HFFc6 (cell line): Measurements from ENCODE around the gene BRPF3. TPM values are rescaled to one million over a fixed set of nuclear protein-coding genes. Genes with fewer than 3 reads are reported as not detected.

Experiments
- DNase-seq: peaks from one replicate; pipeline ENCODE4 v3.0.0-alpha.2; 2018
- H3K27ac Mint-ChIP-seq: 2 replicates; pipeline ENCODE4 v1.8.0; 2020; ENCODE audit warnings: mild to moderate bottlenecking, mixed read lengths
- H3K27me3 Mint-ChIP-seq: 2 replicates; pipeline ENCODE4 v1.8.0; 2021; ENCODE audit warnings: mild to moderate bottlenecking, moderate library complexity, mixed read lengths; ENCODE audit not compliant: insufficient read depth
- H3K36me3 Mint-ChIP-seq: 2 replicates; pipeline ENCODE4 v1.8.0; 2021; ENCODE audit warnings: low read depth, mixed read lengths
- H3K4me1 Mint-ChIP-seq: 2 replicates; pipeline ENCODE4 v1.8.0; 2020; ENCODE audit warnings: low read depth, mixed read lengths
- H3K4me3 Mint-ChIP-seq: 2 replicates; pipeline ENCODE4 v1.8.0; 2020; ENCODE audit warnings: mild to moderate bottlenecking, moderate library complexity, mixed read lengths
- H3K9me3 Mint-ChIP-seq: 2 replicates; pipeline ENCODE4 v1.8.0; 2020; ENCODE audit warnings: mild to moderate bottlenecking, mixed read lengths
- total RNA-seq, 6 experiments: library from RNA; stranded (reverse); fragmentation: NEBNext Ultra II Directional; extraction: Animal tissue kit (Norgen Biotek cat#: 25700); gene quantifications; 2 replicates in 1 of 6; 3 replicates in 5 of 6; pipeline ENCODE4 v1.2.3, GENCODE V29; 2021
- TF ChIP-seq, protein P1 (sequence below): fragments of 200-600 bp; sonication (generic); IDR thresholded peaks from 2 replicates; pipeline ENCODE4 v1.5.0; 2021; ENCODE audit warnings: antibody characterized with exemption, mild to moderate bottlenecking

BRPF3 gene
- total RNA-seq, 6 experiments from 2014 or later, result 26.5 to 32.4 (median 28.9) TPM

DNA sequence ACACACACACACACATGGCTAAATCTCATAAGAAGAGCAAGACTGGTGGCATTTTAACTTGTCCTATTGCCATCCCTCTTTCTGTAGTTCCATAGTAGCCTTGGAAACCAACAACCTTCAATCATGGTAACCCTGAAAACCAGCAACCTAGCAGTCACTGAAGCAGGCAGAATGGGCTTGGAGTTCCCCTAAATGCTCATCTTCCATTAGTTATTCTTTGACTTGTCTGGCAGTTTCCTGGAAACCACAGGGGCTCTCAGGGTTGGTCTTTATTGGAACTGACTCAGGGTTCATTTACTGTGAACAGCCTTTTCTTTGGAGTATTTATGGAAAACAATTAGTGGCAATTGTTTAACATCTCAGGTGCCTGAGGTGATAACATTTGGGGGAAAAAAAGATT, 19.4 kb upstream of the BRPF3 start:
- DNase-seq, result no peak
- TF ChIP-seq, protein P1, sequence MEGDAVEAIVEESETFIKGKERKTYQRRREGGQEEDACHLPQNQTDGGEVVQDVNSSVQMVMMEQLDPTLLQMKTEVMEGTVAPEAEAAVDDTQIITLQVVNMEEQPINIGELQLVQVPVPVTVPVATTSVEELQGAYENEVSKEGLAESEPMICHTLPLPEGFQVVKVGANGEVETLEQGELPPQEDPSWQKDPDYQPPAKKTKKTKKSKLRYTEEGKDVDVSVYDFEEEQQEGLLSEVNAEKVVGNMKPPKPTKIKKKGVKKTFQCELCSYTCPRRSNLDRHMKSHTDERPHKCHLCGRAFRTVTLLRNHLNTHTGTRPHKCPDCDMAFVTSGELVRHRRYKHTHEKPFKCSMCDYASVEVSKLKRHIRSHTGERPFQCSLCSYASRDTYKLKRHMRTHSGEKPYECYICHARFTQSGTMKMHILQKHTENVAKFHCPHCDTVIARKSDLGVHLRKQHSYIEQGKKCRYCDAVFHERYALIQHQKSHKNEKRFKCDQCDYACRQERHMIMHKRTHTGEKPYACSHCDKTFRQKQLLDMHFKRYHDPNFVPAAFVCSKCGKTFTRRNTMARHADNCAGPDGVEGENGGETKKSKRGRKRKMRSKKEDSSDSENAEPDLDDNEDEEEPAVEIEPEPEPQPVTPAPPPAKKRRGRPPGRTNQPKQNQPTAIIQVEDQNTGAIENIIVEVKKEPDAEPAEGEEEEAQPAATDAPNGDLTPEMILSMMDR, result no peak
- Mint-ChIP-seq H3K27ac (no peak overlapping the region), H3K27me3 (peaks cover 7% of the 10 kb centered on the region), H3K4me3 (no peak overlapping the region), H3K4me1 (no peaks in the 10 kb centered on the region), H3K36me3 (peaks cover 12% of the 10 kb centered on the region), H3K9me3 (peaks cover 10% of the 10 kb centered on the region)

GRCh38 chr6:36178544-36178943, 18.0 kb upstream of the BRPF3 start:
- H3K27me3 Mint-ChIP-seq, result peaks cover 7% of the 10 kb centered on the region
- H3K9me3 Mint-ChIP-seq, result peaks cover 10% of the 10 kb centered on the region
- no peaks in the 10 kb centered on the region for H3K4me1 Mint-ChIP-seq
- H3K27ac Mint-ChIP-seq, result no peak overlapping the region
- H3K36me3 Mint-ChIP-seq, result peaks cover 12% of the 10 kb centered on the region
- no peak overlapping the region for H3K4me3 Mint-ChIP-seq
- TF ChIP-seq, protein P1, result no peak
- no peak for DNase-seq

GRCh38 chr6:36180126-36180525, 16.4 kb upstream of the BRPF3 start:
- H3K27ac Mint-ChIP-seq, result no peak overlapping the region
- TF ChIP-seq, protein P1, result no peak
- H3K27me3 Mint-ChIP-seq, result peaks cover 7% of the 10 kb centered on the region
- H3K4me1 Mint-ChIP-seq, result no peaks in the 10 kb centered on the region
- H3K36me3 Mint-ChIP-seq, result peaks cover 12% of the 10 kb centered on the region
- H3K4me3 Mint-ChIP-seq, result no peak overlapping the region
- peaks cover 10% of the 10 kb centered on the region for H3K9me3 Mint-ChIP-seq
- DNase-seq, result no peak

GRCh38 chr6:36184311-36184710, 12.2 kb upstream of the BRPF3 start:
- no peaks in the 10 kb centered on the region for H3K36me3 Mint-ChIP-seq
- TF ChIP-seq, protein P1, result no peak
- no peaks in the 10 kb centered on the region for H3K9me3 Mint-ChIP-seq
- H3K27ac Mint-ChIP-seq, result no peak overlapping the region
- no peak for DNase-seq
- H3K4me1 Mint-ChIP-seq, result no peaks in the 10 kb centered on the region
- no peak overlapping the region for H3K4me3 Mint-ChIP-seq
- H3K27me3 Mint-ChIP-seq, result peaks cover 5% of the 10 kb centered on the region

- H3K27ac Mint-ChIP-seq, result no peak overlapping the region
- no peaks in the 10 kb centered on the region for H3K4me1 Mint-ChIP-seq
- H3K9me3 Mint-ChIP-seq, result no peaks in the 10 kb centered on the region
- H3K27me3 Mint-ChIP-seq, result no peaks in the 10 kb centered on the region; the same call in none of the 2 replicates
- H3K36me3 Mint-ChIP-seq, result no peaks in the 10 kb centered on the region
- DNase-seq, result no peak
- TF ChIP-seq, protein P1, result no peak
- H3K4me3 Mint-ChIP-seq, result no peak overlapping the region
These were observed 10.3 kb upstream of the BRPF3 start for GRCh38 chr6:36186199-36186598.

DNA sequence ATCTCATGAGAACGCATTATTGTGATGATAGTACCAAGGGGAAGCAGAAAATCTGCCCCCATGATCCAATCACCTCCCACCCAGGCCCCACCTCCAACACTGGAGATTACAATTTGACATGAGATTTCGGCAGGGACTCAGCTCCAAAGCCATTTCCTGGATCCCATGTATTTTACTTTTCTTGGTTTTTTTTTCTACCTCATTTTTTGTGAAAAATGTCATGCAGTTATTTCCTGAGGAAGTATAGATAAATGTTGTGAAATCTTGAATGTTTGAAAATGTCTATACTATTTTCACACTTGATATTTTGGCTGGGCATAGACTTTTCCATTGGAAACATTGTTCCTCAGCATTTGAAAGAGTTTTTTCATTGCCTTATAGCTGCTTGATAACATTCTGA, 9.1 kb upstream of the BRPF3 start:
- H3K27me3 Mint-ChIP-seq, result no peaks in the 10 kb centered on the region; the same call in none of the 2 replicates
- H3K4me3 Mint-ChIP-seq, result no peak overlapping the region
- TF ChIP-seq, protein P1, result no peak
- no peak overlapping the region for H3K27ac Mint-ChIP-seq
- H3K36me3 Mint-ChIP-seq, result no peaks in the 10 kb centered on the region
- no peaks in the 10 kb centered on the region for H3K9me3 Mint-ChIP-seq
- H3K4me1 Mint-ChIP-seq, result no peaks in the 10 kb centered on the region
- DNase-seq, result no peak
